SU-DHL-6 (cell line): ENCODE data around the gene REEP3.

Source experiments
- CTCF ChIP-seq: fragments of 200-600 bp; sonication (generic); IDR thresholded peaks from one replicate; pipeline ENCODE4 v1.5.1; 2017; ENCODE audit warnings: antibody characterized with exemption, mild to moderate bottlenecking, low read length, moderate library complexity; ENCODE audit not compliant: insufficient read depth, poor library complexity, severe bottlenecking
- EZH2phosphoT487 ChIP-seq: fragments of 200-600 bp; sonication (generic), shearing (Covaris generic); conservative IDR thresholded peaks from 2 replicates; pipeline ENCODE4 v1.6.1; 2018; ENCODE audit warnings: mild to moderate bottlenecking, antibody characterized with exemption, low read length, moderate library complexity, mixed read lengths

- TF ChIP-seq CTCF (no peak), EZH2phosphoT487 (no peak)
These were observed 16.9 kb upstream of the REEP3 start for GRCh38 chr10:63504145-63504881.
